ENCODE results near the gene RNF133.

The RNF133 gene

GRCh38 chr7:122699017-122699416 lies at the start of gene RNF133:
TSS of gene RNF133 (minus strand) at chr7:122699117. CDS start at chr7:122698918, 199 bp downstream.
- no peak for DNase-seq

GRCh38 chr7:122748195-122748594 lies 49.3 kb upstream of the RNF133 start:
- no peak for DNase-seq

GRCh38 chr7:122746948-122747347 lies 48.0 kb upstream of the RNF133 start:
- DNase-seq, result no peak

- DNase-seq, result no peak
Measured at GRCh38 chr7:122743211-122743610, 44.3 kb upstream of the RNF133 start.

- DNase-seq, result no peak
Measured at GRCh38 chr7:122738947-122739346, 40.0 kb upstream of the RNF133 start.

- DNase-seq, result no peak
Measured at GRCh38 chr7:122736183-122736582, 37.3 kb upstream of the RNF133 start.

GRCh38 chr7:122727759-122728158 lies 28.8 kb upstream of the RNF133 start:
- no peak for DNase-seq

GRCh38 chr7:122727354-122727753 lies 28.4 kb upstream of the RNF133 start:
- no peak for DNase-seq

- no peak for DNase-seq
Measured at GRCh38 chr7:122726881-122727280, 28.0 kb upstream of the RNF133 start.

- no peak for DNase-seq
Measured at GRCh38 chr7:122724366-122724765, 25.4 kb upstream of the RNF133 start.

- no peak for DNase-seq
Measured at GRCh38 chr7:122719010-122719578, 20.2 kb upstream of the RNF133 start.

GRCh38 chr7:122717356-122718089 lies 18.6 kb upstream of the RNF133 start:
- DNase-seq, result no peak

GRCh38 chr7:122715183-122715582 lies 16.3 kb upstream of the RNF133 start:
- DNase-seq, result no peak

- no peak for DNase-seq
Measured at GRCh38 chr7:122710916-122711315, 12.0 kb upstream of the RNF133 start.

GRCh38 chr7:122709930-122710646 lies 11.2 kb upstream of the RNF133 start:
- no peak for DNase-seq

GRCh38 chr7:122706836-122707235 lies 7.9 kb upstream of the RNF133 start:
- DNase-seq, result no peak

GRCh38 chr7:122702872-122703510 lies 4.1 kb upstream of the RNF133 start, which contains the start of gene RNF148:
TSS of gene RNF148 (minus strand) at chr7:122702922. CDS start at chr7:122702750, 172 bp downstream.
- no peak for DNase-seq

GRCh38 chr7:122695816-122696215 lies 3.1 kb downstream of the RNF133 start:
- DNase-seq, result no peak

GRCh38 chr7:122694697-122695096 lies 4.2 kb downstream of the RNF133 start:
- DNase-seq, result no peak

GRCh38 chr7:122692769-122693309 lies 6.1 kb downstream of the RNF133 start:
- DNase-seq, result no peak

GRCh38 chr7:122691569-122692235 lies 7.2 kb downstream of the RNF133 start:
- no peak for DNase-seq

GRCh38 chr7:122689346-122690109 lies 9.4 kb downstream of the RNF133 start:
- DNase-seq, result no peak

All from CD4-positive, alpha-beta T cell treated with Interleukin-17A for 4 hours (primary cell).